Spleen (tissue), 7 donors: Measurements from ENCODE around the gene TTC16.

Source experiments
- CTCF ChIP-seq, 11 experiments: fragments of 200-600 bp in 7 of 11; fragments of 450-650 bp in 4 of 11; sonication (generic) in 4 of 11; IDR thresholded peaks in 8 of 11; conservative IDR thresholded peaks in 3 of 11; 1 replicate in 7 of 11; 2 replicates in 4 of 11; pipeline versions ENCODE4 v1.4.0 to v1.8.0; 2016 to 2021; ENCODE audit warnings: antibody characterized with exemption in 11 of 11, inconsistent platforms in 4 of 11, mild to moderate bottlenecking in 1 of 11
- POLR2A ChIP-seq, 3 donors: fragments of 450-650 bp; IDR thresholded peaks; one replicate each; pipeline ENCODE4 v1.5.1; 2017; ENCODE audit warnings: antibody characterized with exemption in 3 of 3, mild to moderate bottlenecking in 1 of 3
- donor health status: DM: no; HTN: no; CAD: no; lungs with moderate emphysema.
- donor health status: DM: no; HTN: no; CAD: no.
- donor health status: DM: no; HTN: no; CAD: no.

DNA sequence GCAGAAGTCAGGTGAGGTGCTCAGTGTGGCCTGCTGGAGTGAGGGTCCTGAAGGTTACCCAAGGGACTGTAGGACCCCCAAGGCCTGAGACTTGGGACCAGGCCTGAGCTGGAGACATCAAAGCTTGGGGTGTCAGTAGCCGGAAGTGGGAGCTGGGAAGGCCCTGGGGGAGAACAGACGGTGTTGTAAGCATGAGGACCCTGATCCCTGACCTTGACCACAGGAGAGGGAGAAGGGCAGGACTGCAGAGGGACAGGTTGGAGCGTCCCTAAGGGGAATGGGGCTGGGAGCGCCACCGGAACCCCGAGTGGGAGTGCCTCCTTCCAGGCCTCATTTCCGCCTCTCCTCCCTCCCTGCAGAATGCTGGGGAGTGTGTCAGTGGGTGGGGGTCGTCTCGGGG lies 533 bp downstream of the TTC16 start:
- TF ChIP-seq CTCF (IDR thresholded peaks at IDR 0.05 in 8 of 11, conservative IDR thresholded peaks at IDR 0.05 in 3 of 11) (no peak), POLR2A (IDR thresholded peaks at IDR 0.05) (no peak)
